Measurements from ENCODE around the gene IGFL1.
"Not testable (repeated sequence)": the region's sequence is repeated elsewhere in the genome, so short reads cannot be mapped to it uniquely, and the experiment has no call there.

Gene IGFL1

GRCh38 chr19:46270521-46271256, 41.1 kb downstream of the IGFL1 start:
- peaks cover 12% of the 10 kb centered on the region for H3K27me3 Mint-ChIP-seq (ENCODE audit: low read depth, poor library complexity)

GRCh38 chr19:46271481-46272197, 42.1 kb downstream of the IGFL1 start:
- H3K27ac Mint-ChIP-seq = no peak overlapping the region
- H3K4me1 Mint-ChIP-seq = peaks cover 16% of the 10 kb centered on the region
- peaks cover 12% of the 10 kb centered on the region for H3K27me3 Mint-ChIP-seq (ENCODE audit: low read depth, poor library complexity)
- TF ChIP-seq CTCF (IDR thresholded peaks at IDR 0.05) = no peak
- no peak for DNase-seq
- no peaks in the 10 kb centered on the region for H3K36me3 Mint-ChIP-seq (ENCODE audit: low read depth)
- H3K4me3 Mint-ChIP-seq = no peak overlapping the region
- no peaks in the 10 kb centered on the region for H3K9me3 Mint-ChIP-seq

More at GRCh38 chr19:46270521-46271256, 41.1 kb downstream of the IGFL1 start:
- no peak for DNase-seq
- peaks cover 16% of the 10 kb centered on the region for H3K4me1 Mint-ChIP-seq
- no peak for TF ChIP-seq CTCF (IDR thresholded peaks at IDR 0.05)
- H3K27ac Mint-ChIP-seq = no peak overlapping the region
- H3K4me3 Mint-ChIP-seq = peak overlapping the region; percentile 31
- H3K9me3 Mint-ChIP-seq = no peaks in the 10 kb centered on the region
- H3K36me3 Mint-ChIP-seq (ENCODE audit: low read depth) = no peaks in the 10 kb centered on the region

- Mint-ChIP-seq H3K4me1 (peaks cover 16% of the 10 kb centered on the region), H3K27me3 (ENCODE audit: low read depth, poor library complexity) (peaks cover 17% of the 10 kb centered on the region)
- DNase-seq; H3K4me3 Mint-ChIP-seq; H3K9me3 Mint-ChIP-seq; H3K27ac Mint-ChIP-seq; H3K36me3 Mint-ChIP-seq (ENCODE audit: low read depth): not testable (repeated sequence)
These were observed 44.4 kb downstream of the IGFL1 start for GRCh38 chr19:46273931-46274330.

- Mint-ChIP-seq H3K27ac (no peak overlapping the region), H3K4me3 (no peak overlapping the region), H3K36me3 (ENCODE audit: low read depth) (no peaks in the 10 kb centered on the region), H3K27me3 (ENCODE audit: low read depth, poor library complexity) (peaks cover 9% of the 10 kb centered on the region), H3K9me3 (no peaks in the 10 kb centered on the region), H3K4me1 (no peaks in the 10 kb centered on the region)
- no peak for TF ChIP-seq CTCF (IDR thresholded peaks at IDR 0.05)
- no peak for DNase-seq
These were observed 49.6 kb downstream of the IGFL1 start for GRCh38 chr19:46279177-46279576.
